GM12878 (cell line): ENCODE data around the gene CCL16. TPM values are rescaled to one million over a fixed set of nuclear protein-coding genes. Genes with fewer than 3 reads are reported as not detected.

Experiments used
- ATAC-seq: fragments of 200-7000 bp; cut with Tn5 transposase; 3 replicates; pipeline ENCODE4 v1.9.1; 2020; ENCODE audit warnings: mild to moderate bottlenecking, moderate library complexity
- BruUV-seq: library from RNA; stranded (reverse); fragments of 400-500 nt; replicated peaks from 2 replicates; lab custom pipeline; 2021; lab: Mats Ljungman, UMichigan
- CTCF ChIA-PET: fragments of 300-600 bp; sonication (Branson Sonifier 250); formaldehyde crosslinking; extraction: SDS; loops from one replicate; lab custom pipeline; 2021; ENCODE audit warnings: inconsistent platforms; lab: Yijun Ruan, JAX
- POLR2A ChIA-PET: fragments of 350-600 bp; formaldehyde crosslinking; extraction: SDS; loops from one replicate; lab custom pipeline; 2021; ENCODE audit warnings: inconsistent platforms; lab: Charles Lee
- RAD21 ChIA-PET: fragments of 300-600 bp; sonication (Branson Sonifier 250); formaldehyde crosslinking; loops from one replicate; lab custom pipeline; 2023; ENCODE audit warnings: antibody characterized with exemption; ENCODE audit not compliant: unreplicated experiment; lab: Charles Lee
- SMC1A ChIA-PET: fragments of 300-600 bp; sonication (Branson Sonifier 250); formaldehyde crosslinking; loops from one replicate; lab custom pipeline; 2023; ENCODE audit not compliant: unreplicated experiment, uncharacterized antibody; lab: Charles Lee
- DNase-seq: peaks from one replicate; pipeline ENCODE4 v3.0.0-alpha.2; 2011; ENCODE audit warnings: low read depth, low spot score
- FAIRE-seq: peaks from 3 replicates; lab custom pipeline; 2011; peaks lifted over from hg19 to GRCh38; lab: Jason Lieb, UNC
- H2AFZ ChIP-seq: 2 replicates; pipeline ENCODE4 v1.6.0; 2011; ENCODE audit warnings: low read depth, low read length, control low read depth; ENCODE audit not compliant: control insufficient read depth
- H3K27ac ChIP-seq: 2 replicates; pipeline ENCODE4 v1.5.1; 2011; ENCODE audit warnings: control low read depth; ENCODE audit not compliant: control insufficient read depth, insufficient read depth
- H3K27me3 ChIP-seq, 2 experiments: replicated peaks in 1 of 2; 2 replicates each; pipeline versions ENCODE4 v1.6.0 to v1.6.1; 2011; ENCODE audit warnings: low read length in 1 of 2; ENCODE audit not compliant: control insufficient read depth in 2 of 2, insufficient read depth in 2 of 2
- H3K36me3 ChIP-seq, 2 experiments: 2 replicates each; pipeline ENCODE4 v1.5.1; 2011; ENCODE audit warnings: low read length in 1 of 2; ENCODE audit not compliant: control insufficient read depth in 2 of 2, insufficient read depth in 2 of 2
- H3K4me1 ChIP-seq: 2 replicates; pipeline ENCODE4 v1.6.1; 2011; ENCODE audit warnings: mild to moderate bottlenecking, low read length, moderate library complexity, mixed read lengths; ENCODE audit not compliant: control insufficient read depth, insufficient read depth
- H3K4me2 ChIP-seq: 2 replicates; pipeline ENCODE4 v1.6.0; 2011; ENCODE audit warnings: control low read depth; ENCODE audit not compliant: control insufficient read depth, insufficient read depth
- H3K4me3 ChIP-seq: fragments of 200-600 bp; sonication (generic); 2 replicates; pipeline ENCODE4 v1.5.1; 2016
- H3K79me2 ChIP-seq: 2 replicates; pipeline ENCODE4 v1.6.0; 2011; ENCODE audit warnings: low read length; ENCODE audit not compliant: control insufficient read depth, insufficient read depth
- H3K9ac ChIP-seq: 2 replicates; pipeline ENCODE4 v1.8.0; 2011; ENCODE audit warnings: low read length, control low read depth, mixed read lengths; ENCODE audit not compliant: control insufficient read depth, insufficient read depth
- H3K9me3 ChIP-seq: replicated peaks from 3 replicates; pipeline ENCODE4 v1.5.1; 2011; ENCODE audit warnings: mild to moderate bottlenecking, low read length; ENCODE audit not compliant: control insufficient read depth, insufficient read depth
- H4K20me1 ChIP-seq: 2 replicates; pipeline ENCODE4 v1.6.0; 2011; ENCODE audit not compliant: control insufficient read depth, insufficient read depth
- BCLAF1 ChIP-seq: fragments of 450-650 bp; IDR thresholded peaks from 2 replicates; pipeline ENCODE4 v1.6.1; 2017; ENCODE audit warnings: antibody characterized with exemption, mild to moderate bottlenecking, moderate library complexity
- CEBPB ChIP-seq, 2 experiments: fragments of 150-350 bp in 1 of 2; IDR thresholded peaks; 2 replicates each; pipeline ENCODE4 v1.6.1; 2012 to 2014; ENCODE audit warnings: low read depth in 2 of 2, low read length in 2 of 2, borderline replicate concordance in 1 of 2, inconsistent platforms in 1 of 2
- CHD4 ChIP-seq: fragments of 200-600 bp; sonication (generic); IDR thresholded peaks from 2 replicates; pipeline ENCODE4 v1.6.1; 2016; ENCODE audit warnings: mild to moderate bottlenecking
- EGR1 ChIP-seq, 2 experiments: IDR thresholded peaks; 1 replicate in 1 of 2; 2 replicates in 1 of 2; pipeline ENCODE4 v1.6.1; 2011 to 2012; ENCODE audit warnings: low read depth in 2 of 2, low read length in 2 of 2, borderline replicate concordance in 1 of 2, mild to moderate bottlenecking in 1 of 2, moderate library complexity in 1 of 2
- IKZF2 ChIP-seq, 2 experiments: fragments of 450-650 bp; IDR thresholded peaks; 2 replicates each; pipeline ENCODE4 v1.6.1; 2017; ENCODE audit warnings: mild to moderate bottlenecking in 2 of 2, moderate library complexity in 2 of 2
- KLF5 ChIP-seq: fragments of 450-650 bp; IDR thresholded peaks from 2 replicates; pipeline ENCODE4 v1.6.1; 2014; ENCODE audit warnings: mild to moderate bottlenecking; ENCODE audit not compliant: partially characterized antibody
- NR2F1 ChIP-seq: fragments of 450-650 bp; conservative IDR thresholded peaks from 2 replicates; pipeline ENCODE4 v1.6.1; 2017; ENCODE audit warnings: mild to moderate bottlenecking
- NRF1 ChIP-seq: conservative IDR thresholded peaks from 2 replicates; pipeline ENCODE4 v1.6.1; 2011; ENCODE audit warnings: mild to moderate bottlenecking, low read depth, low read length, improper control_type of control experiment
- POLR2AphosphoS5 ChIP-seq: IDR thresholded peaks from 2 replicates; pipeline ENCODE4 v1.6.1; 2011; ENCODE audit warnings: mild to moderate bottlenecking, low read length, inconsistent platforms
- RB1 ChIP-seq: fragments of 450-650 bp; formaldehyde crosslinking; IDR thresholded peaks from 2 replicates; pipeline ENCODE4 v1.6.1; 2017; ENCODE audit warnings: mild to moderate bottlenecking, borderline replicate concordance
- RFX5 ChIP-seq: IDR thresholded peaks from 2 replicates; pipeline ENCODE4 v1.6.1; 2011; ENCODE audit warnings: low read depth, low read length, improper control_type of control experiment
- SIX5 ChIP-seq: IDR thresholded peaks from 2 replicates; pipeline ENCODE4 v1.6.1; 2011; ENCODE audit warnings: mild to moderate bottlenecking, low read depth, low read length, moderate library complexity; ENCODE audit not compliant: severe bottlenecking
- SKIL ChIP-seq: fragments of 450-650 bp; IDR thresholded peaks from 2 replicates; pipeline ENCODE4 v1.6.1; 2017; ENCODE audit warnings: mild to moderate bottlenecking, low read depth, inconsistent platforms; ENCODE audit not compliant: poor library complexity, severe bottlenecking
- ZBTB4 ChIP-seq: fragments of 450-650 bp; formaldehyde crosslinking; IDR thresholded peaks from 2 replicates; pipeline ENCODE4 v1.4.0; 2022; ENCODE audit warnings: mild to moderate bottlenecking, moderate library complexity
- WGBS: methylation state at CpG from one replicate; pipeline ENCODE4 v1.1.6; 2016; ENCODE audit warnings: low lambda C conversion rate; ENCODE audit not compliant: insufficient replicate concordance, insufficient coverage; ENCODE audit errors: missing lambda C conversion rate; 5-methylcytosine and 5-hydroxymethylcytosine counted together
- in situ Hi-C: fragments of 300-500 bp; cut with MboI; formaldehyde crosslinking; loops from 9 replicates; pipeline ENCODE4 v1.14.3; 2018; ENCODE audit warnings: mixed read lengths
- intact Hi-C: fragments of 100-400 bp; cut with micrococcal nuclease; formaldehyde crosslinking; loops from one replicate; pipeline ENCODE4 v1.14.2; 2022; ENCODE audit not compliant: unreplicated experiment
- polyA plus RNA-seq, 11 experiments: library from polyadenylated mRNA; depleted of rRNA in 4 of 11; unstranded in 6 of 11; stranded (reverse) in 5 of 11; fragments of >200 nt; fragmentation: Nextera tagmentation in 4 of 11; fragmentation: Illumina TruSeq in 1 of 11; extraction: Ambion mirVana in 4 of 11; extraction: Trizol in 1 of 11; gene quantifications; 1 replicate in 1 of 11; 2 replicates in 10 of 11; pipeline versions ENCODE4 v1.2.1 to v1.2.3, GENCODE V29; 2011 to 2016; ENCODE audit warnings: inconsistent platforms in 2 of 11, missing spikeins in 2 of 11, low read depth in 1 of 11
- total RNA-seq, 4 experiments: library from RNA; depleted of rRNA in 3 of 4; stranded (reverse); fragments of >200 nt in 3 of 4; fragmentation: Illumina TruSeq in 1 of 4; extraction: Trizol in 1 of 4; gene quantifications; 2 replicates each; pipeline versions ENCODE4 v1.2.1 to v1.2.3, GENCODE V29; 2013 to 2021

The CCL16 gene
- total and polyA plus RNA-seq, 10 of the 15 experiments (the other 5 are each of a cell fraction or from before 2014, with no cell fraction given) = not detected

GRCh38 chr17:36004594-36005108 is 23.4 kb upstream of the CCL16 start:
- DNase-seq (no peak), FAIRE-seq (no peak), ATAC-seq (no peak)
- Histone ChIP-seq H3K36me3 (no peaks in the 10 kb centered on the region), H3K9me3 (peaks cover 3% of the 10 kb centered on the region; the same call in 2 of the 3 replicates), H3K79me2 (no peaks in the 10 kb centered on the region), H3K4me2 (no peak overlapping the region), H3K27ac (no peak overlapping the region), H3K4me1 (peaks cover 12% of the 10 kb centered on the region), H3K27me3 (no peaks in the 10 kb centered on the region), H4K20me1 (no peaks in the 10 kb centered on the region), H3K4me3 (no peak overlapping the region), H3K9ac (no peak overlapping the region), H2AFZ (no peak overlapping the region)
- no TSS peak for BruUV-seq
- ChIA-PET POLR2A (interaction anchor here (1.0 to 1.3 kb wide), 2 partner anchors 9 to 29 kb away, joined by 3 to 4 read pairs; no protein-coding TSS in a partner anchor), SMC1A (interaction anchor here (0.9 to 3.7 kb wide), 20 partner anchors 9 to 145 kb away, joined by 3 to 18 read pairs (median 6); partner anchors contain the start of genes CCL16 and CCL23), CTCF (interaction anchor here (0.8 to 3.4 kb wide), 15 partner anchors 9 to 621 kb away, joined by 3 to 24 read pairs (median 4); partner anchors contain the start of gene CCL16), RAD21 (interaction anchor here (1.1 to 2.8 kb wide), 8 partner anchors 23 to 145 kb away, joined by 3 to 16 read pairs (median 4); no protein-coding TSS in a partner anchor)
- in situ Hi-C loops (no loop called here), intact Hi-C loops (no loop called here)
- WGBS = 14% methylated on average over 4 of the region's 4 CpGs
- no peak for TF ChIP-seq ZBTB4 (CRISPR knock-in tag)
- no peak for TF ChIP-seq SIX5
- no peak for TF ChIP-seq NR2F1
- no peak for TF ChIP-seq SKIL
- TF ChIP-seq RB1 = no peak
- TF ChIP-seq EGR1 (IDR thresholded peaks at IDR 0.05; ENCODE audit: borderline replicate concordance in 1 of 2, low read depth in 2 of 2, low read length in 2 of 2) = no peak
- TF ChIP-seq POLR2AphosphoS5 = no peak
- TF ChIP-seq IKZF2 (IDR thresholded peaks at IDR 0.05) = no peak
- TF ChIP-seq CEBPB (IDR thresholded peaks at IDR 0.05; ENCODE audit: borderline replicate concordance in 1 of 2, low read depth in 2 of 2, low read length in 2 of 2) = no peak
- TF ChIP-seq NRF1 = no peak
- no peak for TF ChIP-seq BCLAF1
- TF ChIP-seq KLF5 = no peak
- no peak for TF ChIP-seq CHD4
- no peak for TF ChIP-seq RFX5
